ENCODE data around the gene LIPJ. TPM values are rescaled to one million over a fixed set of nuclear protein-coding genes. Genes with fewer than 3 reads are reported as not detected.

Gene LIPJ
- total RNA-seq, 1 experiment from 2014 or later = not detected

GRCh38 chr10:88562152-88562551 is 24.4 kb upstream of the LIPJ start:
- no peak overlapping the region for H4K8ac ChIP-seq (replicated peaks; ENCODE audit: insufficient read length, low read depth, low read length)
- no CpG with 5 or more reads among the region's 1 CpG for WGBS (ENCODE audit: extremely low coverage, insufficient read length, low lambda C conversion rate)
- H3K4me2 ChIP-seq (ENCODE audit: insufficient read depth, insufficient read length, low read length) = no peak overlapping the region
- no peak overlapping the region for H3K27ac ChIP-seq (ENCODE audit: insufficient read length, low read depth, low read length)
- no peaks in the 10 kb centered on the region for H4K20me1 ChIP-seq (ENCODE audit: control insufficient read depth, insufficient read depth, insufficient read length)
- H3K9me3 ChIP-seq (ENCODE audit: control insufficient read depth, low read depth, low read length) = no peaks in the 10 kb centered on the region
- no peak overlapping the region for H3K23ac ChIP-seq (ENCODE audit: insufficient read length, low read depth, low read length)
- no peak overlapping the region for H2BK120ac ChIP-seq (ENCODE audit: low read depth, low read length, poor library complexity, severe bottlenecking)
- H3T11ph ChIP-seq (ENCODE audit: low read length) = no peak overlapping the region
- no peak overlapping the region for H2AFZ ChIP-seq (ENCODE audit: low read length)
- H2BK12ac ChIP-seq (ENCODE audit: insufficient read length, low read depth, low read length) = no peak overlapping the region
- H3K23me2 ChIP-seq (ENCODE audit: insufficient read length, low read depth, low read length, poor library complexity, severe bottlenecking) = no peaks in the 10 kb centered on the region
- H2BK5ac ChIP-seq (ENCODE audit: insufficient read length, low read length) = no peak overlapping the region
- H2BK20ac ChIP-seq (ENCODE audit: low read depth, low read length, poor library complexity, severe bottlenecking) = no peak overlapping the region
- H3K27me3 Mint-ChIP-seq (ENCODE audit: low read depth) = no peaks in the 10 kb centered on the region
- no peak overlapping the region for H4K91ac ChIP-seq (ENCODE audit: insufficient read length, low read depth, low read length)
- H3K18ac ChIP-seq (ENCODE audit: insufficient read length, low read depth, low read length) = no peak overlapping the region
- H3K4ac ChIP-seq (ENCODE audit: low read depth, low read length) = no peak overlapping the region
- no peak overlapping the region for H4K5ac ChIP-seq (ENCODE audit: insufficient read length, low read depth, low read length)
- no peaks in the 10 kb centered on the region for H3K4me1 ChIP-seq (ENCODE audit: insufficient read depth, low read length)
- no peak for TF ChIP-seq CTCF (conservative IDR thresholded peaks at IDR 0.05)
- H3K27ac Mint-ChIP-seq = no peak overlapping the region
- no peaks in the 10 kb centered on the region for H3K36me3 Mint-ChIP-seq (ENCODE audit: insufficient read depth in 1 of 3, low read depth in 3 of 3)
- H3K4me1 Mint-ChIP-seq = no peaks in the 10 kb centered on the region
- H3K9ac ChIP-seq (ENCODE audit: extremely low read depth, insufficient read length, low read length) = no peak overlapping the region
- H2BK15ac ChIP-seq (ENCODE audit: low read depth, low read length) = no peak overlapping the region
- peaks cover 2 to 3% of the 10 kb centered on the region in 2 experiments; a peak in 2 of 5 replicates for H3K9me3 Mint-ChIP-seq
- no peak for DNase-seq
- H3K79me1 ChIP-seq (ENCODE audit: insufficient read depth, low read depth, low read length, poor library complexity, severe bottlenecking) = no peaks in the 10 kb centered on the region
- H3K14ac ChIP-seq (ENCODE audit: insufficient read depth, low read length) = no peak overlapping the region
- no peak overlapping the region for H3K56ac ChIP-seq (ENCODE audit: insufficient read length, low read depth, low read length)
- H3K27me3 ChIP-seq (ENCODE audit: insufficient read depth, low read length) = no peaks in the 10 kb centered on the region; the same call in 1 of the 2 replicates
- no peak overlapping the region for H2AK5ac ChIP-seq (ENCODE audit: insufficient read length, low read length)
- H3K4me3 Mint-ChIP-seq = no peak overlapping the region
- no peaks in the 10 kb centered on the region for H3K79me2 ChIP-seq (ENCODE audit: insufficient read depth, low read length)
